H9 (cell line): ENCODE data around the gene KCNAB1. TPM values are rescaled to one million over a fixed set of nuclear protein-coding genes. Genes with fewer than 3 reads are reported as not detected.

Experiments
- DNase-seq: peaks from one replicate; pipeline ENCODE4 v3.0.0-alpha.2; 2017
- H2AFZ ChIP-seq: one replicate; pipeline ENCODE4 v1.6.1; 2013; ENCODE audit warnings: mild to moderate bottlenecking, low read length, control low read depth, moderate library complexity
- H2AK5ac ChIP-seq: 2 replicates; pipeline ENCODE4 v1.6.1; 2013; ENCODE audit warnings: low read length, control low read depth, mixed read lengths; ENCODE audit not compliant: insufficient read length
- H2BK120ac ChIP-seq: one replicate; pipeline ENCODE4 v1.6.1; 2013; ENCODE audit warnings: low read depth, mild to moderate bottlenecking, low read length, control low read depth, inconsistent platforms; ENCODE audit not compliant: poor library complexity, severe bottlenecking
- H2BK12ac ChIP-seq: 2 replicates; pipeline ENCODE4 v1.6.1; 2013; ENCODE audit warnings: low read length, control low read depth, mixed read lengths, low read depth; ENCODE audit not compliant: insufficient read length
- H2BK15ac ChIP-seq: 2 replicates; pipeline ENCODE4 v1.6.1; 2013; ENCODE audit warnings: low read depth, low read length, control low read depth
- H2BK20ac ChIP-seq: one replicate; pipeline ENCODE4 v1.6.1; 2013; ENCODE audit warnings: low read depth, mild to moderate bottlenecking, low read length, control low read depth, inconsistent platforms; ENCODE audit not compliant: poor library complexity, severe bottlenecking
- H2BK5ac ChIP-seq: 2 replicates; pipeline ENCODE4 v1.6.1; 2013; ENCODE audit warnings: low read length, control low read depth, mixed read lengths; ENCODE audit not compliant: insufficient read length
- H3K14ac ChIP-seq: 2 replicates; pipeline ENCODE4 v1.6.1; 2013; ENCODE audit warnings: low read length, control low read depth; ENCODE audit not compliant: insufficient read depth
- H3K18ac ChIP-seq: 2 replicates; pipeline ENCODE4 v1.6.1; 2013; ENCODE audit warnings: low read depth, mild to moderate bottlenecking, mixed read lengths, low read length, control low read depth; ENCODE audit not compliant: insufficient read length
- H3K23ac ChIP-seq: 2 replicates; pipeline ENCODE4 v1.6.1; 2013; ENCODE audit warnings: low read length, control low read depth, mixed read lengths, low read depth; ENCODE audit not compliant: insufficient read length
- H3K23me2 ChIP-seq: 2 replicates; pipeline ENCODE4 v1.6.1; 2013; ENCODE audit warnings: low read depth, mild to moderate bottlenecking, mixed read lengths, low read length, control low read depth; ENCODE audit not compliant: insufficient read length, poor library complexity, severe bottlenecking
- H3K27ac ChIP-seq: 2 replicates; pipeline ENCODE4 v1.5.1; 2013; ENCODE audit warnings: low read length, control low read depth, mixed read lengths, low read depth; ENCODE audit not compliant: insufficient read length
- H3K27me3 ChIP-seq: 2 replicates; pipeline ENCODE4 v1.6.1; 2013; ENCODE audit warnings: low read length, control low read depth, inconsistent platforms; ENCODE audit not compliant: insufficient read depth
- H3K4ac ChIP-seq: 2 replicates; pipeline ENCODE4 v1.6.1; 2013; ENCODE audit warnings: low read depth, mild to moderate bottlenecking, control low read depth, inconsistent platforms, low read length, moderate library complexity
- H3K4me1 ChIP-seq: 2 replicates; pipeline ENCODE4 v1.6.1; 2013; ENCODE audit warnings: low read length, control low read depth, inconsistent platforms; ENCODE audit not compliant: insufficient read depth
- H3K4me2 ChIP-seq: 2 replicates; pipeline ENCODE4 v1.6.1; 2013; ENCODE audit warnings: low read length, control low read depth, mixed read lengths; ENCODE audit not compliant: insufficient read length, insufficient read depth
- H3K56ac ChIP-seq: 2 replicates; pipeline ENCODE4 v1.6.1; 2013; ENCODE audit warnings: low read depth, mild to moderate bottlenecking, mixed read lengths, low read length, control low read depth; ENCODE audit not compliant: insufficient read length
- H3K79me1 ChIP-seq: 2 replicates; pipeline ENCODE4 v1.6.1; 2013; ENCODE audit warnings: low read depth, mild to moderate bottlenecking, moderate library complexity, low read length, control low read depth, inconsistent platforms; ENCODE audit not compliant: insufficient read depth, poor library complexity, severe bottlenecking
- H3K79me2 ChIP-seq: 2 replicates; pipeline ENCODE4 v1.6.1; 2013; ENCODE audit warnings: low read length, control low read depth, inconsistent platforms; ENCODE audit not compliant: insufficient read depth
- H3K9ac ChIP-seq: 2 replicates; pipeline ENCODE4 v1.6.1; 2013; ENCODE audit warnings: low read length, control low read depth, mixed read lengths; ENCODE audit not compliant: insufficient read length; ENCODE audit errors: extremely low read depth
- H3K9me3 ChIP-seq: one replicate; pipeline ENCODE4 v1.6.1; 2013; ENCODE audit warnings: low read depth, low read length, inconsistent platforms; ENCODE audit not compliant: control insufficient read depth
- H3T11ph ChIP-seq: one replicate; pipeline ENCODE4 v1.6.1; 2013; ENCODE audit warnings: mild to moderate bottlenecking, low read length, control low read depth, inconsistent platforms
- H4K20me1 ChIP-seq: one replicate; pipeline ENCODE4 v1.6.1; 2013; ENCODE audit not compliant: control insufficient read depth, insufficient read length, insufficient read depth
- H4K5ac ChIP-seq: 2 replicates; pipeline ENCODE4 v1.6.1; 2013; ENCODE audit warnings: low read depth, mild to moderate bottlenecking, mixed read lengths, low read length, control low read depth; ENCODE audit not compliant: insufficient read length
- H4K8ac ChIP-seq: replicated peaks from 2 replicates; pipeline ENCODE4 v1.6.1; 2013; ENCODE audit warnings: low read length, control low read depth, mixed read lengths, low read depth; ENCODE audit not compliant: insufficient read length
- H4K91ac ChIP-seq: 2 replicates; pipeline ENCODE4 v1.6.1; 2013; ENCODE audit warnings: low read depth, mild to moderate bottlenecking, moderate library complexity, mixed read lengths, low read length, control low read depth; ENCODE audit not compliant: insufficient read length
- H3K27ac Mint-ChIP-seq, 3 experiments: 2 replicates in 2 of 3; 3 replicates in 1 of 3; pipeline ENCODE4 v1.8.0; 2020 to 2021; ENCODE audit warnings: mixed read lengths in 3 of 3, mild to moderate bottlenecking in 1 of 3, moderate library complexity in 1 of 3
- H3K27me3 Mint-ChIP-seq: 2 replicates; pipeline ENCODE4 v1.8.0; 2021; ENCODE audit warnings: low read depth, mild to moderate bottlenecking, moderate library complexity, mixed read lengths
- H3K36me3 Mint-ChIP-seq, 3 experiments: 2 replicates in 2 of 3; 3 replicates in 1 of 3; pipeline ENCODE4 v1.8.0; 2020 to 2021; ENCODE audit warnings: low read depth in 3 of 3, mixed read lengths in 3 of 3; ENCODE audit not compliant: insufficient read depth in 1 of 3
- H3K4me1 Mint-ChIP-seq, 2 experiments: 2 replicates each; pipeline ENCODE4 v1.8.0; 2020; ENCODE audit warnings: mixed read lengths in 2 of 2
- H3K4me3 Mint-ChIP-seq, 2 experiments: 2 replicates in 1 of 2; 3 replicates in 1 of 2; pipeline ENCODE4 v1.8.0; 2020 to 2021; ENCODE audit warnings: mild to moderate bottlenecking in 2 of 2, mixed read lengths in 2 of 2, moderate library complexity in 1 of 2
- H3K9me3 Mint-ChIP-seq, 2 experiments: 2 replicates in 1 of 2; 3 replicates in 1 of 2; pipeline ENCODE4 v1.8.0; 2020; ENCODE audit warnings: mild to moderate bottlenecking in 2 of 2, mixed read lengths in 2 of 2, moderate library complexity in 1 of 2
- WGBS: extraction: QIAGEN DNeasy Blood & Tissue Kit; methylation state at CpG from one replicate; pipeline ENCODE4 v1.1.7; 2013; ENCODE audit warnings: missing lambda C conversion rate, low lambda C conversion rate, mixed read lengths; ENCODE audit not compliant: insufficient read length; ENCODE audit errors: extremely low coverage; 5-methylcytosine and 5-hydroxymethylcytosine counted together
- total RNA-seq: library from RNA; stranded (reverse); gene quantifications from 2 replicates; pipeline ENCODE4 v1.2.1, GENCODE V29; 2021
- TF ChIP-seq, protein P1 (sequence below): fragments of 200-600 bp; sonication (generic); conservative IDR thresholded peaks from 3 replicates; pipeline ENCODE4 v1.8.0; 2021; ENCODE audit warnings: antibody characterized with exemption, mild to moderate bottlenecking

The KCNAB1 gene
- total RNA-seq, 1 experiment from 2014 or later: 3.7 TPM

- Mint-ChIP-seq H3K36me3 (no peaks in the 10 kb centered on the region), H3K4me1 (peaks cover 8 to 9% of the 10 kb centered on the region in 2 experiments), H3K4me3 (no peak overlapping the region), H3K9me3 (no peaks in the 10 kb centered on the region), H3K27ac (no peak overlapping the region), H3K27me3 (no peaks in the 10 kb centered on the region; the same call in 1 of the 2 replicates)
- Histone ChIP-seq H3K18ac (no peak overlapping the region), H2BK120ac (no peak overlapping the region), H4K91ac (no peak overlapping the region), H2AFZ (no peak overlapping the region), H2BK20ac (no peak overlapping the region), H2BK12ac (no peak overlapping the region), H3K4ac (no peak overlapping the region), H3K4me1 (no peaks in the 10 kb centered on the region; the same call in 1 of the 2 replicates), H3K23ac (no peak overlapping the region), H3K27me3 (no peaks in the 10 kb centered on the region), H2AK5ac (no peak overlapping the region), H4K8ac (no peak overlapping the region), H3T11ph (no peak overlapping the region), H4K20me1 (no peaks in the 10 kb centered on the region), H3K27ac (no peak overlapping the region), H3K79me2 (no peaks in the 10 kb centered on the region), H3K9ac (no peak overlapping the region), H3K9me3 (no peaks in the 10 kb centered on the region), H3K23me2 (no peaks in the 10 kb centered on the region), H2BK5ac (no peak overlapping the region), H3K4me2 (no peak overlapping the region), H3K14ac (no peak overlapping the region), H3K79me1 (no peaks in the 10 kb centered on the region), H2BK15ac (no peak overlapping the region), H4K5ac (no peak overlapping the region), H3K56ac (no peak overlapping the region)
- WGBS: no CpG with 5 or more reads among the region's 1 CpG
- TF ChIP-seq, protein P1, sequence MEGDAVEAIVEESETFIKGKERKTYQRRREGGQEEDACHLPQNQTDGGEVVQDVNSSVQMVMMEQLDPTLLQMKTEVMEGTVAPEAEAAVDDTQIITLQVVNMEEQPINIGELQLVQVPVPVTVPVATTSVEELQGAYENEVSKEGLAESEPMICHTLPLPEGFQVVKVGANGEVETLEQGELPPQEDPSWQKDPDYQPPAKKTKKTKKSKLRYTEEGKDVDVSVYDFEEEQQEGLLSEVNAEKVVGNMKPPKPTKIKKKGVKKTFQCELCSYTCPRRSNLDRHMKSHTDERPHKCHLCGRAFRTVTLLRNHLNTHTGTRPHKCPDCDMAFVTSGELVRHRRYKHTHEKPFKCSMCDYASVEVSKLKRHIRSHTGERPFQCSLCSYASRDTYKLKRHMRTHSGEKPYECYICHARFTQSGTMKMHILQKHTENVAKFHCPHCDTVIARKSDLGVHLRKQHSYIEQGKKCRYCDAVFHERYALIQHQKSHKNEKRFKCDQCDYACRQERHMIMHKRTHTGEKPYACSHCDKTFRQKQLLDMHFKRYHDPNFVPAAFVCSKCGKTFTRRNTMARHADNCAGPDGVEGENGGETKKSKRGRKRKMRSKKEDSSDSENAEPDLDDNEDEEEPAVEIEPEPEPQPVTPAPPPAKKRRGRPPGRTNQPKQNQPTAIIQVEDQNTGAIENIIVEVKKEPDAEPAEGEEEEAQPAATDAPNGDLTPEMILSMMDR: no peak
- DNase-seq: no peak
These were observed 396.6 kb downstream of the KCNAB1 start for GRCh38 chr3:156516961-156517360.
